Karpas-422 (cell line): ENCODE data around the gene COMMD10. TPM values are rescaled to one million over a fixed set of nuclear protein-coding genes. Genes with fewer than 3 reads are reported as not detected.

Source experiments
- DNase-seq: peaks from one replicate; pipeline ENCODE4 v3.0.0-alpha.2; 2015
- H2AFZ ChIP-seq: fragments of 200-600 bp; sonication (generic); 2 replicates; pipeline ENCODE4 v1.6.1; 2014; ENCODE audit warnings: antibody characterized with exemption, low read length, mixed read lengths
- H3K27ac ChIP-seq: fragments of 200-600 bp; sonication (generic); 2 replicates; pipeline ENCODE4 v1.5.1; 2014; ENCODE audit warnings: mild to moderate bottlenecking, low read length, moderate library complexity
- H3K27me3 ChIP-seq: fragments of 200-600 bp; sonication (generic); 2 replicates; pipeline ENCODE4 v1.6.1; 2014; ENCODE audit warnings: low read length, mixed read lengths
- H3K36me3 ChIP-seq: fragments of 200-600 bp; sonication (generic); 2 replicates; pipeline ENCODE4 v1.6.1; 2014; ENCODE audit warnings: low read length, mixed read lengths; ENCODE audit not compliant: insufficient read depth
- H3K4me1 ChIP-seq: fragments of 200-600 bp; sonication (generic); 2 replicates; pipeline ENCODE4 v1.6.1; 2014; ENCODE audit warnings: mild to moderate bottlenecking, low read length, mixed read lengths
- H3K4me2 ChIP-seq: fragments of 200-600 bp; sonication (generic); 2 replicates; pipeline ENCODE4 v1.6.1; 2014; ENCODE audit warnings: low read length, low read depth, mild to moderate bottlenecking; ENCODE audit not compliant: poor library complexity, severe bottlenecking
- H3K4me3 ChIP-seq: fragments of 200-600 bp; sonication (generic); 2 replicates; pipeline ENCODE4 v1.5.1; 2014; ENCODE audit warnings: mild to moderate bottlenecking, antibody characterized with exemption, low read length, mixed read lengths
- H3K79me2 ChIP-seq: fragments of 200-600 bp; sonication (generic); 2 replicates; pipeline ENCODE4 v1.6.1; 2014; ENCODE audit warnings: mild to moderate bottlenecking, low read length, mixed read lengths
- H3K9ac ChIP-seq: fragments of 200-600 bp; sonication (generic); 2 replicates; pipeline ENCODE4 v1.6.0; 2014; ENCODE audit warnings: low read length
- H3K9me2 ChIP-seq: fragments of 200-600 bp; sonication (generic), shearing (Covaris generic); replicated peaks from 2 replicates; pipeline ENCODE4 v1.6.0; 2014; ENCODE audit warnings: mild to moderate bottlenecking, low read length, moderate library complexity; ENCODE audit not compliant: insufficient read depth
- H3K9me3 ChIP-seq: fragments of 300-700, 200-600 bp; sonication (generic); 2 replicates; pipeline ENCODE4 v1.6.1; 2014; ENCODE audit warnings: low read length, mixed read lengths
- H4K20me1 ChIP-seq: fragments of 200-600 bp; sonication (generic); 2 replicates; pipeline ENCODE4 v1.6.1; 2014; ENCODE audit warnings: mild to moderate bottlenecking, antibody characterized with exemption, low read length, low read depth; ENCODE audit not compliant: insufficient read depth
- total RNA-seq: library from RNA; depleted of rRNA; stranded (reverse); fragments of >200 nt; shearing (Covaris generic); gene quantifications from 2 replicates; pipeline ENCODE4 v1.2.3, GENCODE V29; 2014; ENCODE audit warnings: low replicate concordance

COMMD10 gene
- total RNA-seq, 1 experiment from 2014 or later: 80.6 TPM

- H3K9ac ChIP-seq: no peak overlapping the region
- H3K27ac ChIP-seq: no peak overlapping the region
- H3K9me2 ChIP-seq: no peaks in the 10 kb centered on the region
- DNase-seq: no peak
- H3K36me3 ChIP-seq: no peaks in the 10 kb centered on the region
- no peaks in the 10 kb centered on the region for H3K4me1 ChIP-seq
- no peaks in the 10 kb centered on the region for H3K9me3 ChIP-seq
- no peak overlapping the region for H3K4me2 ChIP-seq
- H2AFZ ChIP-seq: no peak overlapping the region
- no peaks in the 10 kb centered on the region; the same call in 1 of the 2 replicates for H3K79me2 ChIP-seq
- H4K20me1 ChIP-seq: no peaks in the 10 kb centered on the region
- no peaks in the 10 kb centered on the region for H3K27me3 ChIP-seq
- no peak overlapping the region for H3K4me3 ChIP-seq
Measured at GRCh38 chr5:116174111-116174510, 89.3 kb downstream of the COMMD10 start.

GRCh38 chr5:116176121-116176520, 91.3 kb downstream of the COMMD10 start:
- DNase-seq: no peak
- Histone ChIP-seq H3K9ac (no peak overlapping the region), H3K27me3 (no peaks in the 10 kb centered on the region), H3K36me3 (no peaks in the 10 kb centered on the region), H3K4me2 (no peak overlapping the region), H3K9me3 (no peaks in the 10 kb centered on the region), H3K27ac (no peak overlapping the region), H4K20me1 (no peaks in the 10 kb centered on the region), H2AFZ (no peak overlapping the region), H3K4me1 (no peaks in the 10 kb centered on the region), H3K4me3 (no peak overlapping the region), H3K79me2 (no peaks in the 10 kb centered on the region; the same call in 1 of the 2 replicates), H3K9me2 (no peaks in the 10 kb centered on the region)

- Histone ChIP-seq H3K4me3 (no peak overlapping the region), H3K27me3 (no peaks in the 10 kb centered on the region), H3K9me2 (no peaks in the 10 kb centered on the region), H3K27ac (no peak overlapping the region), H3K9ac (no peak overlapping the region), H3K79me2 (peaks cover 3% of the 10 kb centered on the region; the same call in 1 of the 2 replicates), H2AFZ (no peak overlapping the region), H3K9me3 (no peaks in the 10 kb centered on the region), H4K20me1 (no peaks in the 10 kb centered on the region), H3K4me2 (no peak overlapping the region), H3K36me3 (no peaks in the 10 kb centered on the region), H3K4me1 (no peaks in the 10 kb centered on the region; the same call in 1 of the 2 replicates)
- no peak for DNase-seq
Measured at GRCh38 chr5:116178925-116179324, 94.1 kb downstream of the COMMD10 start.

- no peak for DNase-seq
- no peaks in the 10 kb centered on the region for H3K9me3 ChIP-seq
- no peaks in the 10 kb centered on the region for H3K27me3 ChIP-seq
- no peak overlapping the region for H3K9ac ChIP-seq
- H2AFZ ChIP-seq: no peak overlapping the region
- no peak overlapping the region for H3K4me2 ChIP-seq
- no peaks in the 10 kb centered on the region for H3K36me3 ChIP-seq
- H3K4me3 ChIP-seq: no peak overlapping the region
- H3K4me1 ChIP-seq: no peaks in the 10 kb centered on the region
- no peak overlapping the region for H3K27ac ChIP-seq
- no peaks in the 10 kb centered on the region for H4K20me1 ChIP-seq
- no peaks in the 10 kb centered on the region for H3K9me2 ChIP-seq
- H3K79me2 ChIP-seq: peaks cover 9% of the 10 kb centered on the region
Measured at GRCh38 chr5:116209166-116209565, 124.3 kb downstream of the COMMD10 start.

- Histone ChIP-seq H3K9me2 (no peaks in the 10 kb centered on the region), H3K27me3 (no peaks in the 10 kb centered on the region), H4K20me1 (no peaks in the 10 kb centered on the region), H3K9me3 (no peaks in the 10 kb centered on the region), H2AFZ (no peak overlapping the region), H3K4me1 (no peaks in the 10 kb centered on the region), H3K4me3 (no peak overlapping the region), H3K4me2 (no peak overlapping the region), H3K9ac (no peak overlapping the region), H3K36me3 (no peaks in the 10 kb centered on the region), H3K27ac (no peak overlapping the region), H3K79me2 (peaks cover 14% of the 10 kb centered on the region)
- no peak for DNase-seq
Measured at GRCh38 chr5:116212225-116212624, 127.4 kb downstream of the COMMD10 start.

GRCh38 chr5:116216246-116216645, 131.4 kb downstream of the COMMD10 start:
- no peaks in the 10 kb centered on the region for H3K9me2 ChIP-seq
- no peak overlapping the region for H3K4me2 ChIP-seq
- no peaks in the 10 kb centered on the region for H3K27me3 ChIP-seq
- H2AFZ ChIP-seq: no peak overlapping the region
- H3K79me2 ChIP-seq: peaks cover 10% of the 10 kb centered on the region
- H3K4me1 ChIP-seq: no peaks in the 10 kb centered on the region
- H3K4me3 ChIP-seq: no peak overlapping the region
- H3K36me3 ChIP-seq: no peaks in the 10 kb centered on the region
- no peak overlapping the region for H3K9ac ChIP-seq
- H3K27ac ChIP-seq: no peak overlapping the region
- DNase-seq: no peak
- H4K20me1 ChIP-seq: no peaks in the 10 kb centered on the region
- no peaks in the 10 kb centered on the region for H3K9me3 ChIP-seq

- no peak overlapping the region for H3K4me2 ChIP-seq
- no peak overlapping the region for H3K4me3 ChIP-seq
- H3K9me3 ChIP-seq: peaks cover 5% of the 10 kb centered on the region; the same call in 1 of the 2 replicates
- H2AFZ ChIP-seq: no peak overlapping the region
- H3K27ac ChIP-seq: no peak overlapping the region
- no peaks in the 10 kb centered on the region for H3K79me2 ChIP-seq
- no peaks in the 10 kb centered on the region for H4K20me1 ChIP-seq
- no peaks in the 10 kb centered on the region for H3K9me2 ChIP-seq
- H3K4me1 ChIP-seq: no peaks in the 10 kb centered on the region
- no peak overlapping the region for H3K9ac ChIP-seq
- DNase-seq: no peak
- H3K27me3 ChIP-seq: no peaks in the 10 kb centered on the region
- H3K36me3 ChIP-seq: no peaks in the 10 kb centered on the region
Measured at GRCh38 chr5:116225281-116225922, 140.6 kb downstream of the COMMD10 start.

GRCh38 chr5:116229131-116229689, 144.4 kb downstream of the COMMD10 start:
- 0 out of 2 replicates have a peak, but pooled peaks cover 2% of the 10 kb centered on the region for H3K4me1 ChIP-seq
- H3K4me3 ChIP-seq: no peak overlapping the region
- H3K9me3 ChIP-seq: peaks cover 4% of the 10 kb centered on the region; the same call in 1 of the 2 replicates
- no peak overlapping the region for H2AFZ ChIP-seq
- no peaks in the 10 kb centered on the region for H3K79me2 ChIP-seq
- H3K4me2 ChIP-seq: no peak overlapping the region
- H4K20me1 ChIP-seq: no peaks in the 10 kb centered on the region
- H3K9me2 ChIP-seq: no peaks in the 10 kb centered on the region
- no peak overlapping the region for H3K9ac ChIP-seq
- H3K36me3 ChIP-seq: no peaks in the 10 kb centered on the region
- H3K27me3 ChIP-seq: no peaks in the 10 kb centered on the region
- no peak overlapping the region for H3K27ac ChIP-seq
- DNase-seq: no peak
